Gastroesophageal sphincter (tissue), 4 donors: Measurements from ENCODE around the gene NCOA6. TPM values are rescaled to one million over a fixed set of nuclear protein-coding genes. Genes with fewer than 3 reads are reported as not detected.

ENCODE experiments used
- ATAC-seq: fragments of 150-250 bp; one replicate; pipeline ENCODE4 v1.9.1; 2016; ENCODE audit warnings: mild to moderate bottlenecking, moderate library complexity
- H3K27ac ChIP-seq, 4 donors: fragments of 200-600 bp; sonication (generic) in 3 of 4; 1 replicate in 3 of 4; 2 replicates in 1 of 4; pipeline ENCODE4 v1.5.1; 2016 to 2019
- H3K27me3 ChIP-seq: fragments of 200-600 bp; sonication (generic); one replicate; pipeline ENCODE4 v1.5.1; 2019
- H3K36me3 ChIP-seq, 2 donors: fragments of 200-600 bp; sonication (generic); one replicate each; pipeline ENCODE4 v1.5.1; 2019; ENCODE audit warnings: control low read depth in 1 of 2
- H3K4me1 ChIP-seq, 3 donors: fragments of 200-600 bp; sonication (generic); 1 replicate in 2 of 3; 2 replicates in 1 of 3; pipeline ENCODE4 v1.5.1; 2016 to 2019; ENCODE audit warnings: control low read depth in 2 of 3
- H3K4me3 ChIP-seq, 2 donors: fragments of 200-600 bp; sonication (generic); one replicate each; pipeline ENCODE4 v1.5.1; 2019; ENCODE audit warnings: mild to moderate bottlenecking in 1 of 2, moderate library complexity in 1 of 2
- H3K9me3 ChIP-seq, 3 donors: fragments of 200-600 bp; sonication (generic); one replicate each; pipeline ENCODE4 v1.5.1; 2017 to 2019; ENCODE audit warnings: control low read depth in 2 of 3
- CTCF ChIP-seq, 4 experiments: fragments of 200-600 bp in 2 of 4; fragments of 450-650 bp in 2 of 4; sonication (generic) in 1 of 4; IDR thresholded peaks; one replicate each; pipeline ENCODE4 v1.5.1; 2017 to 2019; ENCODE audit warnings: antibody characterized with exemption in 4 of 4, mild to moderate bottlenecking in 2 of 4, moderate library complexity in 2 of 4
- EP300 ChIP-seq: sonication (generic); formaldehyde crosslinking; IDR thresholded peaks from one replicate; pipeline ENCODE4 v1.6.1; 2017; ENCODE audit warnings: antibody characterized with exemption, mild to moderate bottlenecking
- POLR2A ChIP-seq, 2 donors: fragments of 450-650 bp; IDR thresholded peaks; one replicate each; pipeline ENCODE4 v1.6.1; 2017; ENCODE audit warnings: antibody characterized with exemption in 2 of 2, mild to moderate bottlenecking in 2 of 2, moderate library complexity in 1 of 2
- POLR2AphosphoS5 ChIP-seq: sonication (generic); formaldehyde crosslinking; IDR thresholded peaks from one replicate; pipeline ENCODE4 v1.6.1; 2017; ENCODE audit warnings: antibody characterized with exemption
- WGBS, 2 donors: methylation state at CpG; one replicate each; pipeline ENCODE4 v1.1.5; 2018; ENCODE audit warnings: low coverage in 1 of 2; 5-methylcytosine and 5-hydroxymethylcytosine counted together
- total RNA-seq, 4 donors: library from RNA; depleted of rRNA; stranded (reverse); fragments of >200 nt; gene quantifications; one replicate each; pipeline ENCODE4 v1.1.0, GENCODE V29; 2016

NCOA6 gene
- total RNA-seq, 4 donors from 2014 or later: 15.2 to 37.0 (median 25.8) TPM

- no peak overlapping the region for H3K4me3 ChIP-seq
- WGBS, 2 donors: 63 to 80% methylated on average over 2 to 7 of the region's 9 CpGs
- no peaks in the 10 kb centered on the region for H3K27me3 ChIP-seq
- peaks cover 0 to 99% of the 10 kb centered on the region in 2 donors for H3K36me3 ChIP-seq
- no peak for ATAC-seq
- no peak overlapping the region for H3K27ac ChIP-seq
- no peaks in the 10 kb centered on the region for H3K4me1 ChIP-seq
- TF ChIP-seq POLR2A (IDR thresholded peaks at IDR 0.05) (no peak), CTCF (IDR thresholded peaks at IDR 0.05) (no peak), POLR2AphosphoS5 (no peak), EP300 (no peak)
- no peaks in the 10 kb centered on the region for H3K9me3 ChIP-seq
Measured at GRCh38 chr20:34849778-34850177, 24.3 kb upstream of the NCOA6 start.

DNA sequence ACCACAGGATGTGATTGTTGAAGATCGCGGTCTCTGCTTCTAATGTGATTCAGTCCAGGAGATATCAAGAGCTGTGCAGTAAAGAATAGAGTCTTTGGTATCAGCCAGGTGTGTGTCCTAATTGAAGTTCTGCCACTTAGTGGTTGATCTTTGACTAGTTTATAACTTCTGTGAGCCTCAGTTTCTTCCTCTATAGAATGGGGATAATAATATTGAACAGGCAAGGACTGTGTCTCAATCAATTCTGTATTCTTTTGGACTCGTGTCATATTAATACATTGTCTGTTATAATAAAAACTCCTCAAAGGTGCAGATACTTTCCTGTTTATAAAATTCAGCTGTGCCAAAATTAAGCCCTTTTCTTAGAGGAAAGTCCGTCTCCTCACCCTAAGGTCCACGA lies 23.1 kb upstream of the NCOA6 start:
- WGBS, 2 donors: 91 to 98% methylated on average over 5 of the region's 5 CpGs
- ATAC-seq: no peak
- no peak overlapping the region for H3K27ac ChIP-seq
- peaks cover 0 to 94% of the 10 kb centered on the region in 2 donors for H3K36me3 ChIP-seq
- no peaks in the 10 kb centered on the region for H3K4me1 ChIP-seq
- TF ChIP-seq POLR2AphosphoS5: no peak
- TF ChIP-seq EP300: no peak
- no peak for TF ChIP-seq POLR2A (IDR thresholded peaks at IDR 0.05)
- TF ChIP-seq CTCF (IDR thresholded peaks at IDR 0.05): no peak
- H3K9me3 ChIP-seq: no peaks in the 10 kb centered on the region
- H3K27me3 ChIP-seq: no peaks in the 10 kb centered on the region
- no peak overlapping the region for H3K4me3 ChIP-seq

GRCh38 chr20:34843421-34843820 lies 18.0 kb upstream of the NCOA6 start:
- no peak for ATAC-seq
- TF ChIP-seq EP300 (no peak), POLR2AphosphoS5 (no peak), POLR2A (IDR thresholded peaks at IDR 0.05) (no peak), CTCF (IDR thresholded peaks at IDR 0.05) (no peak)
- WGBS, 2 donors: 100% methylated on average over 2 of the region's 2 CpGs

GRCh38 chr20:34842143-34842542 lies 16.7 kb upstream of the NCOA6 start:
- WGBS, 2 donors: 34 to 50% methylated on average over 1 to 2 of the region's 2 CpGs
- no peak for ATAC-seq
- H3K4me3 ChIP-seq: no peak overlapping the region
- TF ChIP-seq POLR2A (IDR thresholded peaks at IDR 0.05) (no peak), POLR2AphosphoS5 (no peak), EP300 (no peak), CTCF (IDR thresholded peaks at IDR 0.05) (no peak)
- no peak overlapping the region for H3K27ac ChIP-seq
- H3K36me3 ChIP-seq: peaks cover 0 to 31% of the 10 kb centered on the region in 2 donors
- no peaks in the 10 kb centered on the region for H3K27me3 ChIP-seq
- H3K4me1 ChIP-seq: no peaks in the 10 kb centered on the region
- H3K9me3 ChIP-seq: no peaks in the 10 kb centered on the region

More at GRCh38 chr20:34843421-34843820, 18.0 kb upstream of the NCOA6 start:
- Histone ChIP-seq H3K27ac (no peak overlapping the region), H3K4me3 (no peak overlapping the region), H3K36me3 (peaks cover 0 to 44% of the 10 kb centered on the region in 2 donors), H3K4me1 (no peaks in the 10 kb centered on the region), H3K9me3 (no peaks in the 10 kb centered on the region), H3K27me3 (no peaks in the 10 kb centered on the region)

DNA sequence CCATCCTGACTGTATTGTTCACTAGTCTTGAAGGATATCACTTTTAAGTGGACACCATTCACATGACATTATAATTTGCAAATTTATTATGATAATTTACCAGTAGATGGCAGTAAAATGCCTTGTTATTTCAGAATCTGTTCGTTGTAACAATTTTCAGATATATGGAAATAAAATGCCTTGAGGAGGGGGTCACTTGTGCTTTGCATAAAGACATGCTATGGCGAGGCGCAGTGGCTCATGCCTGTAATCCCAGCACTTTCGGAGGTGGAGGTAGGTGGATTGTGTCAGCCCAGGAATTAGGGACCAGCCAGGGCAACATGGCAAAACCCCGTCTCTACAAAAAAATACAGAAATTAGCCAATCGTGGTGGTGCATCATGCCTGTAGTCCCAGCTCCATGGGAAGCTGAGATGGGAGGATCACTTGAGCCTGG lies 9.0 kb upstream of the NCOA6 start:
- TF ChIP-seq EP300 (no peak), CTCF (IDR thresholded peaks at IDR 0.05) (peak in 3 of 4 experiments; percentile 36 to 55 (median 45))
- no peak for ATAC-seq
- Histone ChIP-seq H3K27me3 (no peaks in the 10 kb centered on the region), H3K27ac (no peak overlapping the region), H3K9me3 (no peaks in the 10 kb centered on the region), H3K4me3 (no peak overlapping the region), H3K4me1 (no peaks in the 10 kb centered on the region), H3K36me3 (no peaks in the 10 kb centered on the region)
- 0 to 26% methylated on average over 1 to 5 of the region's 6 CpGs for WGBS, 2 donors
